GM18873 (cell line): Measurements from ENCODE around the gene SUB1.
"Not testable (repeated sequence)": the region's sequence is repeated elsewhere in the genome, so short reads cannot be mapped to it uniquely, and the experiment has no call there.

Experiments
- ATAC-seq: cut with Tn5 transposase; IDR thresholded peaks from one replicate; pipeline ENCODE4 v1.9.1; 2021; ENCODE audit warnings: mild to moderate bottlenecking, moderate library complexity, moderate number of reproducible peaks; ENCODE audit not compliant: unreplicated experiment, low FRiP score

SUB1 gene

GRCh38 chr5:32598260-32598937 is 13.0 kb downstream of the SUB1 start:
- ATAC-seq, result no peak

GRCh38 chr5:32598997-32599549 is 13.7 kb downstream of the SUB1 start:
- no peak for ATAC-seq

GRCh38 chr5:32600054-32600622 is 14.8 kb downstream of the SUB1 start:
- ATAC-seq, result no peak

GRCh38 chr5:32601623-32602295 is 16.4 kb downstream of the SUB1 start:
- no peak for ATAC-seq

- ATAC-seq, result no peak
Observed at GRCh38 chr5:32602906-32603305, 17.5 kb downstream of the SUB1 start.

- no peak for ATAC-seq
Observed at GRCh38 chr5:32604800-32605765, 19.7 kb downstream of the SUB1 start.

GRCh38 chr5:32605766-32606152 is 20.4 kb downstream of the SUB1 start:
- ATAC-seq, result no peak

GRCh38 chr5:32612134-32612888 is 27.0 kb downstream of the SUB1 start:
- ATAC-seq, result no peak

- ATAC-seq, result no peak
Observed at GRCh38 chr5:32613050-32613672, 27.8 kb downstream of the SUB1 start.

- no peak for ATAC-seq
Observed at GRCh38 chr5:32615236-32615635, 29.9 kb downstream of the SUB1 start.

GRCh38 chr5:32618962-32619361 is 33.6 kb downstream of the SUB1 start:
- no peak for ATAC-seq

GRCh38 chr5:32621256-32621655 is 35.9 kb downstream of the SUB1 start:
- no peak for ATAC-seq

GRCh38 chr5:32625106-32625505 is 39.7 kb downstream of the SUB1 start:
- no peak for ATAC-seq

- no peak for ATAC-seq
Observed at GRCh38 chr5:32625547-32625946, 40.2 kb downstream of the SUB1 start.

- no peak for ATAC-seq
Observed at GRCh38 chr5:32627219-32627870, 42.0 kb downstream of the SUB1 start.

GRCh38 chr5:32628049-32628844 is 42.9 kb downstream of the SUB1 start:
- no peak for ATAC-seq

GRCh38 chr5:32630867-32631491 is 45.6 kb downstream of the SUB1 start:
- ATAC-seq, result no peak

GRCh38 chr5:32633017-32633416 is 47.7 kb downstream of the SUB1 start:
- not testable (repeated sequence) for ATAC-seq
